ENCODE measurements around the gene DNAJB2.

DNAJB2 gene

GRCh38 chr2:219325657-219326315 is 46.6 kb downstream of the DNAJB2 start:
- no peak for TF ChIP-seq GATA3 (IDR thresholded peaks at IDR 0.05; ENCODE audit: low read depth, low read length)
- no peak for TF ChIP-seq GATA2 (IDR thresholded peaks at IDR 0.05; ENCODE audit: low read depth, low read length)

- TF ChIP-seq GATA2 (IDR thresholded peaks at IDR 0.05; ENCODE audit: low read depth, low read length) (no peak), GATA3 (IDR thresholded peaks at IDR 0.05; ENCODE audit: low read depth, low read length) (no peak)
These were observed 48.6 kb downstream of the DNAJB2 start for GRCh38 chr2:219327719-219328118.

GRCh38 chr2:219331560-219332213 is 52.5 kb downstream of the DNAJB2 start:
- TF ChIP-seq GATA2 (IDR thresholded peaks at IDR 0.05; ENCODE audit: low read depth, low read length) (no peak), GATA3 (IDR thresholded peaks at IDR 0.05; ENCODE audit: low read depth, low read length) (no peak)

- TF ChIP-seq GATA2 (IDR thresholded peaks at IDR 0.05; ENCODE audit: low read depth, low read length) (no peak), GATA3 (IDR thresholded peaks at IDR 0.05; ENCODE audit: low read depth, low read length) (no peak)
These were observed 53.4 kb downstream of the DNAJB2 start, which contains the start of gene RESP18 for GRCh38 chr2:219332542-219332941. RESP18 (minus strand) TSS chr2:219332744.

- TF ChIP-seq GATA2 (IDR thresholded peaks at IDR 0.05; ENCODE audit: low read depth, low read length) (no peak), GATA3 (IDR thresholded peaks at IDR 0.05; ENCODE audit: low read depth, low read length) (no peak)
These were observed 54.9 kb downstream of the DNAJB2 start for GRCh38 chr2:219334076-219334475.

- TF ChIP-seq GATA3 (IDR thresholded peaks at IDR 0.05; ENCODE audit: low read depth, low read length) (no peak), GATA2 (IDR thresholded peaks at IDR 0.05; ENCODE audit: low read depth, low read length) (no peak)
These were observed 56.2 kb downstream of the DNAJB2 start for GRCh38 chr2:219335373-219335786.

Measured in SH-SY5Y (cell line).